K562 (cell line): ENCODE data around the gene SYS1. TPM values are rescaled to one million over a fixed set of nuclear protein-coding genes. Genes with fewer than 3 reads are reported as not detected.

Experiments
- COPS2 ChIP-seq: fragments of 450-650 bp; conservative IDR thresholded peaks from 2 replicates; pipeline ENCODE4 v1.6.1; 2016; ENCODE audit warnings: mild to moderate bottlenecking, moderate library complexity
- PBX2 ChIP-seq, 2 experiments: IDR thresholded peaks in 1 of 2; conservative IDR thresholded peaks in 1 of 2; 2 replicates each; pipeline ENCODE4 v1.6.1; 2016; ENCODE audit warnings: low read depth in 2 of 2, mild to moderate bottlenecking in 1 of 2, missing compliant biosample characterization in 1 of 2, missing genetic modification characterization in 1 of 2, moderate library complexity in 1 of 2
- SIN3A ChIP-seq, 2 experiments: fragments of 150-350 bp in 1 of 2; IDR thresholded peaks; 2 replicates each; pipeline ENCODE4 v1.6.1; 2011 to 2016; ENCODE audit warnings: borderline replicate concordance in 2 of 2, low read depth in 2 of 2, low read length in 2 of 2, mild to moderate bottlenecking in 2 of 2, moderate library complexity in 2 of 2; ENCODE audit not compliant: control insufficient read depth in 1 of 2
- TAF7 ChIP-seq: fragments of 450-650 bp; IDR thresholded peaks from 2 replicates; pipeline ENCODE4 v1.6.1; 2016; ENCODE audit warnings: missing genetic modification characterization, missing compliant biosample characterization
- TFAP4 ChIP-seq: sonication (generic); formaldehyde crosslinking; IDR thresholded peaks from 2 replicates; pipeline ENCODE4 v1.8.0; 2022; ENCODE audit warnings: missing genetic modification reagents, mild to moderate bottlenecking, moderate library complexity, borderline replicate concordance
- ZFP30 ChIP-seq: fragments of 250-450 bp; sonication (Bioruptor Pico); IDR thresholded peaks from 2 replicates; pipeline ENCODE4 v1.8.0; 2022; ENCODE audit warnings: moderate library complexity, mild to moderate bottlenecking, inconsistent platforms, borderline replicate concordance
- ZNF77 ChIP-seq: fragments of 250-450 bp; sonication (Bioruptor Pico); IDR thresholded peaks from 2 replicates; pipeline ENCODE4 v1.5.0; 2020
- polyA plus RNA-seq, 8 experiments: library from polyadenylated mRNA; depleted of rRNA in 4 of 8; stranded (reverse) in 5 of 8; unstranded in 3 of 8; fragments of >200 nt; fragmentation: Nextera tagmentation in 2 of 8; fragmentation: Illumina TruSeq in 1 of 8; extraction: Ambion mirVana in 2 of 8; extraction: Trizol in 1 of 8; gene quantifications; 2 replicates each; pipeline versions ENCODE4 v1.2.1 to v1.2.3, GENCODE V29; 2011 to 2014; ENCODE audit warnings: inconsistent platforms in 1 of 8, missing spikeins in 1 of 8
- total RNA-seq, 7 experiments: library from RNA; depleted of rRNA in 6 of 7; stranded (reverse); fragments of >200 nt in 6 of 7; fragmentation: Illumina TruSeq in 2 of 7; extraction: Trizol in 2 of 7; gene quantifications; 2 replicates each; pipeline versions ENCODE4 v1.2.1 to v1.2.3, GENCODE V29; 2011 to 2021; ENCODE audit warnings: low replicate concordance in 1 of 7
- TF ChIP-seq, protein P1 (sequence below), 2 experiments: fragments of 450-650 bp in 1 of 2; sonication (generic) in 1 of 2; formaldehyde crosslinking in 1 of 2; IDR thresholded peaks; 2 replicates each; pipeline versions ENCODE4 v1.7.1 to v1.9.0; 2016 to 2022; ENCODE audit warnings: inconsistent platforms in 1 of 2, mild to moderate bottlenecking in 1 of 2, missing genetic modification reagents in 1 of 2
- TF ChIP-seq, protein P2 (sequence below): fragments of 450-650 bp; IDR thresholded peaks from 2 replicates; pipeline ENCODE4 v1.6.1; 2016; ENCODE audit warnings: borderline replicate concordance

Gene SYS1
- total and polyA plus RNA-seq, 9 of the 15 experiments (the other 6 are each of a cell fraction or from before 2014, with no cell fraction given): 11.1 to 25.2 (median 17.5) TPM

DNA sequence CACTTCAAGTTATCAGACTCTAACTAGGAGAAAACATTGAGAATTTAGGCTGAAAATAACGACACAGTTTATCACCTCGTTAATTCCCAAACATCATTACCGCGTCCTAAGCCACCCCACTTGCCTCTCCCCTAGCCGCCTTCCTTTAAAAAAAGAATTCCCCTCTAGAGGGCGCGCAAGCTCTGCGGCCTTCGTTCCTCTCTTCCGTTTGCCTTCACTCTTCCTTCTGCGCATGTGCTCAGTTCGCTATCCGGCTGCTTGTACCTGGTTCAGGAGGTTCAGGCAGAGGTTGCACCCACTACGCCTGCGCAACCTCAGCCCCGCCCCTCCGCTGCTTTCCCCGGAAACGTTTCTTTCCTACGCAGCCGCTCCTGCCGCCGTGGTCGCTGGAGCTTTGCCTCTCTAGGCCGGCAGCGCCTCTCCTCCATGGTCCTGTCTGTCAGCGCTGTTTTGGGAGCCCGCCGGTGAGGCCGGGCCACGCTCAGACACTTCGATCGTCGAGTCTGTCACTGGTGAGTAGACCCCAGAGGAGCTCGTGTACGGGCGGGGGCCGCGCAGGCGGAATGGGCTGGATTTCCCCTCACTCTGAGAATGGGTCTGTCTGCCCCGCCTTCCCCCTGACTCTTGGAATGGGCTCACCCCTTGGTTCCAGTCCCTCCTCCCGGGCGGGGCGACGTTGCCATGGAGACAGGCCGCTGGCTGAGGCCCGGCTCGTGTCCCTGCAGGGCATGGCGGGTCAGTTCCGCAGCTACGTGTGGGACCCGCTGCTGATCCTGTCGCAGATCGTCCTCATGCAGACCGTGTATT, at the start of gene SYS1 (continued):
- TF ChIP-seq PBX2 (CRISPR knock-in tag; IDR thresholded peaks at IDR 0.05; ENCODE audit: low read depth): peak; percentile 33; the same call in 1 of the 2 replicates
- TF ChIP-seq PBX2 (tag; conservative IDR thresholded peaks at IDR 0.05; ENCODE audit: low read depth): peak; percentile 83
- TF ChIP-seq COPS2: no peak
- peak; percentile 90; the same call in 1 of the 2 replicates for TF ChIP-seq TFAP4 (CRISPR knock-in tag)
- peak; percentile 98 for TF ChIP-seq SIN3A (IDR thresholded peaks at IDR 0.05; ENCODE audit: borderline replicate concordance in 2 of 2, control insufficient read depth in 1 of 2, low read depth in 2 of 2, low read length in 2 of 2)
- no peak for TF ChIP-seq ZNF77 (CRISPR knock-in tag)
- TF ChIP-seq, protein P1, sequence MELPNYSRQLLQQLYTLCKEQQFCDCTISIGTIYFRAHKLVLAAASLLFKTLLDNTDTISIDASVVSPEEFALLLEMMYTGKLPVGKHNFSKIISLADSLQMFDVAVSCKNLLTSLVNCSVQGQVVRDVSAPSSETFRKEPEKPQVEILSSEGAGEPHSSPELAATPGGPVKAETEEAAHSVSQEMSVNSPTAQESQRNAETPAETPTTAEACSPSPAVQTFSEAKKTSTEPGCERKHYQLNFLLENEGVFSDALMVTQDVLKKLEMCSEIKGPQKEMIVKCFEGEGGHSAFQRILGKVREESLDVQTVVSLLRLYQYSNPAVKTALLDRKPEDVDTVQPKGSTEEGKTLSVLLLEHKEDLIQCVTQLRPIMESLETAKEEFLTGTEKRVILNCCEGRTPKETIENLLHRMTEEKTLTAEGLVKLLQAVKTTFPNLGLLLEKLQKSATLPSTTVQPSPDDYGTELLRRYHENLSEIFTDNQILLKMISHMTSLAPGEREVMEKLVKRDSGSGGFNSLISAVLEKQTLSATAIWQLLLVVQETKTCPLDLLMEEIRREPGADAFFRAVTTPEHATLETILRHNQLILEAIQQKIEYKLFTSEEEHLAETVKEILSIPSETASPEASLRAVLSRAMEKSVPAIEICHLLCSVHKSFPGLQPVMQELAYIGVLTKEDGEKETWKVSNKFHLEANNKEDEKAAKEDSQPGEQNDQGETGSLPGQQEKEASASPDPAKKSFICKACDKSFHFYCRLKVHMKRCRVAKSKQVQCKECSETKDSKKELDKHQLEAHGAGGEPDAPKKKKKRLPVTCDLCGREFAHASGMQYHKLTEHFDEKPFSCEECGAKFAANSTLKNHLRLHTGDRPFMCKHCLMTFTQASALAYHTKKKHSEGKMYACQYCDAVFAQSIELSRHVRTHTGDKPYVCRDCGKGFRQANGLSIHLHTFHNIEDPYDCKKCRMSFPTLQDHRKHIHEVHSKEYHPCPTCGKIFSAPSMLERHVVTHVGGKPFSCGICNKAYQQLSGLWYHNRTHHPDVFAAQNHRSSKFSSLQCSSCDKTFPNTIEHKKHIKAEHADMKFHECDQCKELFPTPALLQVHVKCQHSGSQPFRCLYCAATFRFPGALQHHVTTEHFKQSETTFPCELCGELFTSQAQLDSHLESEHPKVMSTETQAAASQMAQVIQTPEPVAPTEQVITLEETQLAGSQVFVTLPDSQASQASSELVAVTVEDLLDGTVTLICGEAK (IDR thresholded peaks at IDR 0.05): peak; percentile 89
- TF ChIP-seq, protein P1 (CRISPR knock-in tag; IDR thresholded peaks at IDR 0.05): no peak
- TF ChIP-seq, protein P2, sequence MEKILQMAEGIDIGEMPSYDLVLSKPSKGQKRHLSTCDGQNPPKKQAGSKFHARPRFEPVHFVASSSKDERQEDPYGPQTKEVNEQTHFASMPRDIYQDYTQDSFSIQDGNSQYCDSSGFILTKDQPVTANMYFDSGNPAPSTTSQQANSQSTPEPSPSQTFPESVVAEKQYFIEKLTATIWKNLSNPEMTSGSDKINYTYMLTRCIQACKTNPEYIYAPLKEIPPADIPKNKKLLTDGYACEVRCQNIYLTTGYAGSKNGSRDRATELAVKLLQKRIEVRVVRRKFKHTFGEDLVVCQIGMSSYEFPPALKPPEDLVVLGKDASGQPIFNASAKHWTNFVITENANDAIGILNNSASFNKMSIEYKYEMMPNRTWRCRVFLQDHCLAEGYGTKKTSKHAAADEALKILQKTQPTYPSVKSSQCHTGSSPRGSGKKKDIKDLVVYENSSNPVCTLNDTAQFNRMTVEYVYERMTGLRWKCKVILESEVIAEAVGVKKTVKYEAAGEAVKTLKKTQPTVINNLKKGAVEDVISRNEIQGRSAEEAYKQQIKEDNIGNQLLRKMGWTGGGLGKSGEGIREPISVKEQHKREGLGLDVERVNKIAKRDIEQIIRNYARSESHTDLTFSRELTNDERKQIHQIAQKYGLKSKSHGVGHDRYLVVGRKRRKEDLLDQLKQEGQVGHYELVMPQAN: peak; percentile 98
- TF ChIP-seq TAF7 (tag): peak; percentile 23; the same call in 1 of the 2 replicates
- no peak for TF ChIP-seq ZFP30
